Amniotic epithelial cell (primary cell): ENCODE data around the gene LAP3.
"Not testable (repeated sequence)": the region's sequence is repeated elsewhere in the genome, so short reads cannot be mapped to it uniquely, and the experiment has no call there.

Experiments
- DNase-seq: peaks from one replicate; pipeline ENCODE4 v3.0.0-alpha.2; 2010; ENCODE audit warnings: low read depth

Gene LAP3

DNA sequence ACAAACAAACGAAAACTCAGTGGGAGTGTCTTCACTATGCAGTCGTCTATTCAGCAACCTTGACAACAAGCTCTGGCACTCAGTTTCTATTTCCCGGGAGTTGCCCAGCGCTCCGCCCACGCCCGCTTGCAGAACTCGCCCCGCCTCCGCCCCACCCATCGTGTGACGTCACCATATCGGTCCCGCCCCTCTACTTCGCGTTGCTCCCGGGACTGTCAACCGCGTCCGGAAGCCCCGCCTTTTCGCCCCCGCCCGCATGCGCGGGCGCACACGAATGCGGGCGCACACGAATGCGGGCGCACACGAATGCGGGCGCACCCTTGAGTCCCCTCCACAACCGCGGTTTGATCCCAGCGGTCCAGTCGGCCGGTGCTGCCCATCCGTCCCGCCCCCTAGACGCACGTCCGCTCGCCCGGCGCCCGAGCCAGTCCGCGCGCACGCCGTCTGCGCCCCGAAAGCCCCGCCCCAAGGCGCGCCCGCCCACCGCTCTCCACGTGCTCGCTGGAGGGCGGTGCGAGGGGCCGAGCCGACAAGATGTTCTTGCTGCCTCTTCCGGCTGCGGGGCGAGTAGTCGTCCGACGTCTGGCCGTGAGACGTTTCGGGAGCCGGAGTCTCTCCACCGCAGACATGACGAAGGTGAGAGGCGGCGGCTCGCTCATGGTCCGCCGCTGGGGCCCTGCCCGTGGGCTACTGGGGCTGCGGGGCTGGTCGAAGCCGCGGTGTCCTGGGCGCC, at the start of gene LAP3:
LAP3 (plus strand) TSS at position 267 of the 733 bp plus-strand sequence; CDS start at position 535, 268 bp downstream.
- peak; percentile 91 for DNase-seq

- DNase-seq: no peak
Measured at GRCh38 chr4:17528551-17529165, 48.3 kb upstream of the LAP3 start.

- DNase-seq: no peak
Measured at GRCh38 chr4:17531538-17532285, 45.3 kb upstream of the LAP3 start.

- no peak for DNase-seq
Measured at GRCh38 chr4:17534705-17535104, 42.3 kb upstream of the LAP3 start.

DNA sequence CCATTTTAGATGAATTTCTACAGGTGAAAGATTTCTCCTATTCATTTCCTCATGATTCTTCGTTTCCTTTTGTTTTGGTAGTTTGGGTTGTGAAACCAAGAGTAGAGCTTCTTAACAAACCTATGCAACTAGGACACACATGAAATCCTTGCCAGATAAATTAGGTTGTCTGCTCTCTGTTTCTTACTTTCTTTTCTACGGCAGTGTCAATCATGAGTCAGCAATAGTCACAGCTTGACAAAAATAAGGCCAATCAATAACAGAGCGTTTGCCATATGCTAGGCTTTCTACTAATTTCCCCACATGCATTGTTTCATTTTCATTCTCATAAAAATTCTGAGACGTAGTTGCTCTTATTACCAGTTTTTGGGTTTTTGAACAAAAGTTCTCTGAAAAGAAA, 41.8 kb upstream of the LAP3 start:
- no peak for DNase-seq

DNA sequence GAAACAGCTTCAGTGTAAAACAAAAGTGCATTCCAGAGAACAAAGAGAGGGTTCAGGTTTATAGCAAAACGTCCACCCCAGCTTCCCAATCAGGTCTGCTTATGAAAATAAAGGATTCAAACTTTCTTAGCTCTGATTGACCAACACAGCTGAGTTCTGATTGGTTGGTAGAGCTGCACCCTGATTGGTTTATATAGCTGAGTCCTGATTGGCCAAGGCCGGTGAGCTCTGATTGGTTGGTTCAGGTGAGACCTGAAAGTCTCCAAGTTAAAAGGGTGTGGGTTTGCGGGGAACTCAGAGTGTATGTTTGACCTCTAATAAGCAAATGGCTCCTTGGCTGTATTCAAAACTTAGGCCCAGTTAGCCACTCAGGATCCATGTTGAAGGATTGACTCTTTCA, 41.1 kb upstream of the LAP3 start:
- peak; percentile 10 for DNase-seq

- not testable (repeated sequence) for DNase-seq
Measured at GRCh38 chr4:17537060-17537459, 39.9 kb upstream of the LAP3 start.

GRCh38 chr4:17544205-17544604, 32.8 kb upstream of the LAP3 start:
- DNase-seq: no peak

DNA sequence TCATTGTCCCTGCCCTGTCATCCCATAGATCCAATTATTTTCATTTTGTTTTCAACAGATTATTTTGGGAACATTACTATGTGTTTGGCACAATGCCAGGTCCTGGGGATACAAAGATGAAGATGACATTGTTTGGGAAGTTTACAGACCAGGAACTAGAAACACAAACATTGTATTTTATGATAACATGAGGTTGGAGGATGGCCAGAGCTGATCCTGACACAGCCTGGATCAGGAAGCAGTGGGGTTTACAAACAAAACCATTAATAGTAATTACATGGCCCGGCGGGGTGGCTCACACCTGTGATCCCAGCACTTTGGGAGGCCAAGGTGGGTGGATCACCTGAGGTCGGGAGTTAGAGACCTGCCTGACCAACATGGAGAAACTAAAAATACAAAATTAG, 32.2 kb upstream of the LAP3 start:
- no peak for DNase-seq

DNA sequence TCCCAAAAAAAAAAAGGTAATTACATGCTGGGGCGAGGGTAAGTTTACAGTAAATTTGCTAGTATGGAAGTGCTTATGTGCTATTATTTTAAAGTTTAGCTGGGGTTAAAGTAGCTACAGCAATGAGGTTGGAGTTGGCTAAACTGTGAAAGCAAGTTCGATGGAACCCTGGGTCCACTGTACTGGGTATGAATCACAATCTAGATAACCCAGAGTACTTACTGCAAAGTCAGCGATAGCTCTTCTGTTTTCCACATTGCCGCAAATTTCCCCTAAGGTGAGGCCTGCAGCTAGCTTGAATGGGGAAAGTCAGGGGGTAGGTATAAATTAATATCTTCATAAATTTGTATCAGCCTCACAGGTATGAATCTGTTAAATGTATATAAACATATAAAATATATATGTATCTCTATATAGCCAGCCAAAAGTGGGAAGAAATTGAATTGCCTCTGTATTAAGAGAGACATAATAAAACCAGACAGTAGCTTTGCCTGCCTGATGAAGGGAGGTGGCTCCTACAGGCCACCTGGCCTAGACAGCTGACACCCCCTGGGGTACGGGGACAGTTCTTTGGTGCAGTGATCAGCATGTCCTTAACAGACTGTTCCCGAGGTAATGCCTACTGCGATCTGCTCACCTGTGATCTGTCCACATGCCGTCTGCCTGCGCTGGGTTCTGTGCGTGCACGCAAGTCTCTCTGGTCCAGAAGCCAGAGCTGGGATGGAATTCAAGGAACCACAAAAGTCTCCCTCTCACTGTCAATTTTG, 31.4 kb upstream of the LAP3 start:
- no peak for DNase-seq

DNA sequence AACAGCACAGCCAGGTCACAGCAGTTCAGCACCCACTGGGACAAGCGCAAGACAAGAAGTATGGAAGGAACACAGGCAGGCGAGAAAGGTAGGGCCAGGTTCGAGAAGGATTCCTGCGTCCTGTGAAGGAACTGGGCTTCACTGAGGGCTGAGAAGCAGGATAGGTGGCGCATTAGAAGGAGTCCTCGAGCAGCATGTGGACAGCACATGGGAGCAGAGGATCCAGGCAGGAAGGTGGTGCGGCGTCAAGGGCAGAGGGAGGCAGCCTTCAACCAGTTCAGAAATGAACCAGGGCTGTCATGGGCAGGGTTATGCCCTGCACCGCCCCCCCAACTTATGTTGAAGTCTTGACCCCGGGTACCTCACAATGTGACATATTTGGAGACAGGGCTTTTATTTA, 30.8 kb upstream of the LAP3 start:
- no peak for DNase-seq

DNA sequence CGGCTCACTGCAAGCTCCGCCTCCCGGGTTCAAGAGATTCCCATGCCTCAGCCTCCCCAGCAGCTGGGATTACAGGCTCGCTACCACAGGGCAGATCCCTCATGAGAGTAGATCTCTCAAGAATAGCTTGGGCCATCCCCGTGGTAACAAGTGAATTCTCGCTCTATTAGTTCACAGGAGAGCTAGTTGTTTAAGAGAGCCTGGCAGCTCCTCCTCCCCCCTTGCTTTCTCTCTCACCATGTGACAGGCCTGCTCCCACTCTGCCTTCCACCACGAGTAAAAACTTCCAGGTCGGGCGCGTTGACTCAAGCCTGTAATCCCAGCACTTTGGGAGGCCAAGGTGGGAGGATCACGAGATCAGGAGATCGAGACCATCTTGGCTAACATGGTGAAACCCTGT, 30.3 kb upstream of the LAP3 start:
- DNase-seq: no peak

DNA sequence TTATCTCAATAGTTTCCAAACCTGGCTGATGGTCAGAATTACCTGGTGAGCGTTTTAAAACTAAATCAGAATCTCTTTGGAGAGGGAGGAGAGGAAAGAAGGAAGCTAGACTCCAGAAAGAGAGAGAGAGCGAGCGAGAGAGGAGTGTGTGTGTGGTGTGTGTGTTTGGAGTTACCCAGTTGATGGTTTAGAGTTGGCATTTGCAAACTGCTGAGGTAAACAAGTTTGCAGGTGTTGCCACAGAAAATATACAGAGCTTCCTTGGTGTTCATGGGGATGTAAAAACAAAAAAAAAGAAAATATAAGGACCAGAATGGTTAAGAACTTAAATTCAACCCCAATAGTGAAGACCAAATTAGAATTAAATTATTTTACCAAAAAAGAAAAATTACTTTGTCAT, 26.4 kb upstream of the LAP3 start:
- no peak for DNase-seq

DNA sequence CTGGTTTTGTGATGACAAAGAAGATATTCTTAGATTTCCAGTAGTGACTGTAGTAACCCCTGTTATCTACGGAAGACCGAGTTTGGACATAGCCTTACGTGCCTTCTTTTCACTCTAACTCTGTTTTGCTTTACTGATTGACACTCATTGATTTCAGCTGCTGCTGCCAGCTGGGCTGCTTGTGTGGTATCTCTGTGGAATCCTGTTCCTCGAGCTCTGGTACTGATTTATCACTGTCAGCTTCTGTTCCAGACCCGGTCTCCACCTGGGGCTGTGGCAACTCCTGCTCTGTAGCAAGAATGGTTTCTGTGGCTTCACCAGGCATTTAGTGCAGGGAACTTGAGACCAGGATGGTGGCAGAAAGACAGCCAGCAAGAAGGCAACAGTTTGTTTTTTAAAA, 24.6 kb upstream of the LAP3 start:
- DNase-seq: peak; percentile 4

DNA sequence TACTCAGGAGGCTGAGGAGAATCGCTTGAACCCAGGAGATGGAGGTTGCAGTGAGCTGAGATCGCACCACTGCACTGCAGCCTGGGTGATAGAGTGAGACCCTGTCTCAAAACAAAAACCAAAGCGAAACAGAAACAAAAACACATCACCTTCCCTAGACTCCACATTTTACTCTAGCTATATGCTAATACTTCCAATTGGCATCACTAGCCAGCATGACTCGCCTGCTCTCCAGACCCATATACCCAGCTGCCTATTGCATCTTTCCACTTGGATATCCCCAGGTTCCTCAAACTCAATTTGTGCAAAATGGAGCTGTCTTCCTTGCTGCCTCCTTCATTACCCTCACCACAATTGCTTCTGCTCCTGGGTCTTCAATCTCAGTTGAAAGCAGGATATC, 22.4 kb upstream of the LAP3 start:
- DNase-seq: no peak

GRCh38 chr4:17556498-17556897, 20.5 kb upstream of the LAP3 start:
- DNase-seq: no peak

- peak; percentile 40 for DNase-seq
Measured at GRCh38 chr4:17557880-17558279, 19.1 kb upstream of the LAP3 start.

- no peak for DNase-seq
Measured at GRCh38 chr4:17558941-17559708, 17.9 kb upstream of the LAP3 start.

- DNase-seq: no peak
Measured at GRCh38 chr4:17559709-17560048, 17.3 kb upstream of the LAP3 start.

GRCh38 chr4:17560065-17560673, 16.8 kb upstream of the LAP3 start:
- no peak for DNase-seq

DNA sequence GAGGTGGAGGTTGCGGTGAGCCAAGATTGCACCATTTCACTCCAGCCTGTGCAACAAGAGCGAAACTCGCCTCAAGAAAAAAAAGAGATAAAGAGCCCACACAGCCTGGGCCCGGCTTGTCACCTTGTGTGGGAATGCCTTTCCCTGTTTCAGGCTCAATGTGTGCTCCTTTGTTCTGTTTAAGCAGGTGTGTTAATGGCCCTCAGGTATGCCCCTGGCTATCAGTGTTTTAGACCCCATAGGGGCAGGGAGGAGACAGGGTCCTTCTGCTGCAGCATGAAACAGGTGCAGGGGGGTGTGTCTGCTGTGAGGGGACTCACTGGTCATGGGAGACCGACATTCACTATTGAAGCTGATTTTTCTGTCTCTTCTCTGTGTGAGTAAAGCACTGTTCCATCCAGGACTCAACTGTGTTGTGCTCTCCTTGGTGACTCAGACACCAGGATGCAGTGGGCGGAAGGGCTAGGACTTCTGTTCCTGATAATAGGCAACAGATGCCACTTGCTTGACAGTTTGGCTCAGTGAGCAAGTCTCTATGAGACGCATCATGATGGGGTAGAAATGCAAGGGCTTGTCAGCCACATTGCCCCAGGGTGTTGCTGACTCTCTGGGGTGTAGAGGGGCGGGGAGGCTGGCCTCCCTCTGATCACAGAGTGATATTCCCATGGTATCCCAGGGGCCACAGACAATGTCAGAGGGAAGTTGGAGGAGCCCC, 15.6 kb upstream of the LAP3 start:
- DNase-seq: no peak
